ENCODE results near the gene CGB8.

- TF ChIP-seq CTCF (IDR thresholded peaks at IDR 0.05) = peak; percentile 15; the same call in 1 of the 3 replicates
- TF ChIP-seq RAD21 (conservative IDR thresholded peaks at IDR 0.05 in 1 of 2, IDR thresholded peaks at IDR 0.05 in 1 of 2) = no peak
- peak; percentile 48; the same call in 1 of the 2 replicates for TF ChIP-seq POLR2A (IDR thresholded peaks at IDR 0.05; ENCODE audit: low read length)
- TF ChIP-seq PBX3 (IDR thresholded peaks at IDR 0.05) = no peak
- no peak for TF ChIP-seq CBX8 (IDR thresholded peaks at IDR 0.05)
- peak; percentile 76 for TF ChIP-seq MAX (IDR thresholded peaks at IDR 0.05)
- no peak for TF ChIP-seq CHD2 (IDR thresholded peaks at IDR 0.05; ENCODE audit: low read length, partially characterized antibody)
- no peak for TF ChIP-seq MAFK (IDR thresholded peaks at IDR 0.05; ENCODE audit: partially characterized antibody)
Observed at GRCh38 chr19:49056101-49056901, 7.4 kb upstream of the CGB8 start.

Measured in A549 (cell line).